ENCODE results near the gene MAP3K12. TPM values are rescaled to one million over a fixed set of nuclear protein-coding genes. Genes with fewer than 3 reads are reported as not detected.

The MAP3K12 gene
- total RNA-seq, 2 donors from 2014 or later: 3.2 to 3.8 TPM

DNA sequence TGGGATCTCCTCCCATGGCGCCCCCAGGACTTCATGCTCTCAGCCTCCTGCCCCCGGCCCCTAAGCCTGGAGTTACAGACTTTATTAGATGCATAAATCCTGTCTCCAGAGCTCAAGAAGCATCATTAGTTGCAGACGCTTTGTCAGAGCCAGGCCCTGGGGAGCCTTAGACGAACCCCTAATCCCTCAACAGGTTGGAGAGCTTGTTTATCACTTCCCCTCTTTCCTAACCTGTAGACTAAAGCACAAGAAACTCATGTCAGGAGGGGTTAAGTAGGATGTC lies 8.3 kb upstream of the MAP3K12 start:
- no peak for DNase-seq
- H3K9me3 ChIP-seq: no peaks in the 10 kb centered on the region
- no peaks in the 10 kb centered on the region for H3K36me3 ChIP-seq
- TF ChIP-seq, protein P1, sequence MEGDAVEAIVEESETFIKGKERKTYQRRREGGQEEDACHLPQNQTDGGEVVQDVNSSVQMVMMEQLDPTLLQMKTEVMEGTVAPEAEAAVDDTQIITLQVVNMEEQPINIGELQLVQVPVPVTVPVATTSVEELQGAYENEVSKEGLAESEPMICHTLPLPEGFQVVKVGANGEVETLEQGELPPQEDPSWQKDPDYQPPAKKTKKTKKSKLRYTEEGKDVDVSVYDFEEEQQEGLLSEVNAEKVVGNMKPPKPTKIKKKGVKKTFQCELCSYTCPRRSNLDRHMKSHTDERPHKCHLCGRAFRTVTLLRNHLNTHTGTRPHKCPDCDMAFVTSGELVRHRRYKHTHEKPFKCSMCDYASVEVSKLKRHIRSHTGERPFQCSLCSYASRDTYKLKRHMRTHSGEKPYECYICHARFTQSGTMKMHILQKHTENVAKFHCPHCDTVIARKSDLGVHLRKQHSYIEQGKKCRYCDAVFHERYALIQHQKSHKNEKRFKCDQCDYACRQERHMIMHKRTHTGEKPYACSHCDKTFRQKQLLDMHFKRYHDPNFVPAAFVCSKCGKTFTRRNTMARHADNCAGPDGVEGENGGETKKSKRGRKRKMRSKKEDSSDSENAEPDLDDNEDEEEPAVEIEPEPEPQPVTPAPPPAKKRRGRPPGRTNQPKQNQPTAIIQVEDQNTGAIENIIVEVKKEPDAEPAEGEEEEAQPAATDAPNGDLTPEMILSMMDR (IDR thresholded peaks at IDR 0.05): no peak
- H3K4me3 ChIP-seq: no peak overlapping the region
- intact Hi-C loops (cut with DNase I): loop anchor here (10.0 kb wide), 2 partner anchors 53 to 173 kb away; partner anchors contain the start of genes PCBP2 and SP7
- no peak overlapping the region for H3K27ac ChIP-seq
- H3K9ac ChIP-seq (ENCODE audit: low read depth in 2 of 2, low read length in 2 of 2): no peak overlapping the region
- peaks cover under 1% of the 10 kb centered on the region for H3K4me1 ChIP-seq
- H3K27me3 ChIP-seq: no peaks in the 10 kb centered on the region

DNA sequence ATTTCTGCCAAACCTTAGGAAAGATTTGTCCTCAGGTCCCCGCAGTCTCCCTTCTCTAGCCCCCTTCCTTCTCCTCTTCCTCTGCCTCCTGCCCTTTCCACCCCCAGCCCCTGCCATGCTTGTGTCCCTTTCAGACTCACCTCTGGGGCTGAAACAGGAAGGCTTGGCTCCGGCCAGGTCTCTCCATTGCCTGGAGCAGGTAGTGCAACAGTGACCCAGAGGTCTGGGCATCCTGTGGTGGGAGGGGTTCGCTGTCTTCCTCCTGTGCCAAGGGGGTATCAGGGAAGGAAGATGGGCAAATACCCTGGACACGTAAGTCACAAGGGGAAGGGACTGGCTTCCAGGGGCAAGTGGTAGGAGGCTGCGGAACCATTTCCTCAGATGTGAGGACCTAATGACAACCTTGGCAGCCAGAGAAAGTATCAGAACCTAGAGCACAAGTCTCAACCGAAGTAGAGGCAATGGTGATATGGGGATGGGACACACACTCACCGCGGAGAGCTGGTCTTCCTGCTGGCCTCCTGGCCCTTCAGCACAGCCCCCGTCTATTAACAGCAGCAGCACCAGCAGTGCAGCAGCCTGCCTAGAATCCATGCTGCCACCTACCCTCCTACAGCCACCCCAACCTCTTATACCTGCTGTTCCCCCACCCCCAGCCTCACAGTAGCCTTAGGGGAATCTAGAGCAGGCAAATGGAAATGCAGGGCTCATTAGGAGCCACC lies 7.8 kb upstream of the MAP3K12 start, which contains the start of gene NPFF:
NPFF (minus strand) TSS at position 604 of the 722 bp plus-strand sequence; CDS start at position 594, 10 bp downstream.
- Histone ChIP-seq H3K4me1 (peaks cover 6% of the 10 kb centered on the region), H3K9me3 (no peaks in the 10 kb centered on the region), H3K9ac (ENCODE audit: low read depth in 2 of 2, low read length in 2 of 2) (no peak within 1 kb of the TSS), H3K36me3 (no peaks in the 10 kb centered on the region), H3K27ac (no peak within 1 kb of the TSS), H3K4me3 (no peak within 1 kb of the TSS), H3K27me3 (no peaks in the 10 kb centered on the region)
- intact Hi-C loops (cut with DNase I): loop anchor here (10.0 kb wide), 2 partner anchors 52 to 172 kb away; partner anchors contain the start of genes PCBP2 and SP7
- TF ChIP-seq, protein P1 (IDR thresholded peaks at IDR 0.05): no peak
- DNase-seq: no peak

DNA sequence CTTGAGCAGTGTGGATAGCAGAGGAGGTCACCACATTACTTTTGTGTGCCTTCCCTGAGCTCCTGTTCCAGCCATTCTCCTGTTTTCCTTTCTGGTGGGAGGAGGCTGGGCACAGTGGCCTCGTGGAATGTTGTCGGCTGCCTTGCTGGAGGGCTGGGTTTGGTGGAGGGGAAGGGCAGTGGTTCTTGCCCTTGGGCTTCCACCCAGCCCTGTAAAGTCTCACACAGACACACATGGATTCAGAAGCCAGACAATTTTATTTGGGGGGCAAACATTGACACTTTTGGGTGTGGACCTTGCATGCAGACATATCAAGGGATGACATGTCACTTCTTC lies 7.2 kb upstream of the MAP3K12 start:
- Histone ChIP-seq H3K36me3 (no peaks in the 10 kb centered on the region), H3K9ac (ENCODE audit: low read depth in 2 of 2, low read length in 2 of 2) (no peak overlapping the region), H3K27me3 (no peaks in the 10 kb centered on the region), H3K9me3 (no peaks in the 10 kb centered on the region), H3K27ac (no peak overlapping the region), H3K4me3 (no peak overlapping the region), H3K4me1 (peaks cover 11% of the 10 kb centered on the region)
- DNase-seq: no peak
- TF ChIP-seq, protein P1 (IDR thresholded peaks at IDR 0.05): no peak
- intact Hi-C loops (cut with DNase I): loop anchor here (10.0 kb wide), 2 partner anchors 52 to 172 kb away; partner anchors contain the start of genes PCBP2 and SP7

DNA sequence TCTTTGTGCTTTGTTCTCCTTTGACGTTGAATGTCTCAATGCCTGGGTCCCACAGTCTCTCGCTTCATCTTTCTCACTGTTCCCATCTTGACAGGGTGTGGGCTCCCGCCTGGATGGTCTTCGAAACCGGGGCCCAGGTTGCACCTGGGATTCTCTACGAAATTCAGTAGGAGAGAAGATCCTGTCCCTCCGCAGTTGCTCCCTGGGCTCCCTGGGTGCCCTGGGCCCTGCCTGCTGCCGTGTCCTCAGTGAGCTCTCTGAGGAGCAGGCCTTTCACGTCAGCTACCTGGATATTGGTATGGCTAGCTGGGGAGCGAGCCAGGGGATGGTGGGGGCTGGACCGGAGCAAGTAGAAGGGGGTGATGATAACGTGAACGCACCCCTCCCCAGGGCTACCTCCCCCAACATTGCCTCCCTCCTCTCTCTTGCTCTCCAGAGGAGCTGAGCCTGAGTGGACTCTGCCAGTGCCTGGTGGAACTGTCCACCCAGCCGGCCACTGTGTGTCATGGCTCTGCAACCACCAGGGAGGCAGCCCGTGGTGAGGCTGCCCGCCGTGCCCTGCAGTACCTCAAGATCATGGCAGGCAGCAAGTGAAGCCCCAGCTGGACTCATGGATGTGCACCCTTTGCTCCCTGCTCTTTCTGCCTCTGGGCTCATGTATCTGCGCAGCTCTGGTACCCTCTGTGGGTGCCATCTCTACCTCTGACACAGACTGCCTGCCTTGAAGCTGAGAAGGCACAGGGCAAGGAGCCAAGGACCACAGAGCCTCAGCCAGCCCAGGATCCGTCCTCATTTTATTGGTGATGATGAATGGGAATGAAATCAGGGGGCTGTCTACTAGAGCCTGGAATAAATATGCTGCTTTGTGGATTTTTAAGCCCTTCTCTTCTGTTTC lies 6.5 kb upstream of the MAP3K12 start:
- no peak for DNase-seq

DNA sequence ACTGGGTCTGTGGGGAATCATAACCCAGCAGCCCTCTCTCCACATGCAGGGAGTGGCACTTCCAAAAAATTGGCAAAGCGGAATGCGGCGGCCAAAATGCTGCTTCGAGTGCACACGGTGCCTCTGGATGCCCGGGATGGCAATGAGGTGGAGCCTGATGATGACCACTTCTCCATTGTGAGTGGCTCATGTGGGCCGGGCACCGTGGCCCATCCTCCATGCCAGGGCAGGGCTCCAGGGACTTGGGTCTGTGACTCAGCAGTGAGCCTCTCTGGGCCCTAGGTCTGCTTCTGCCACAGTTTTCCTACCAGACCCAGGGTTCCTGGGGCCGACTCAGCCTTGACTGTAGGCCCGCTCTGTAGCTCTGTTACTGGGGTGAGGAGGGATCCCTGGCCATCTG lies 5.8 kb upstream of the MAP3K12 start:
- no peaks in the 10 kb centered on the region for H3K36me3 ChIP-seq
- H3K4me3 ChIP-seq: no peak overlapping the region
- H3K9ac ChIP-seq (ENCODE audit: low read depth in 2 of 2, low read length in 2 of 2): no peak overlapping the region
- intact Hi-C loops (cut with DNase I): loop anchor here (10.0 kb wide), 2 partner anchors 50 to 170 kb away; partner anchors contain the start of genes PCBP2 and SP7
- no peaks in the 10 kb centered on the region for H3K9me3 ChIP-seq
- H3K27ac ChIP-seq: no peak overlapping the region
- H3K27me3 ChIP-seq: no peaks in the 10 kb centered on the region
- DNase-seq: no peak
- H3K4me1 ChIP-seq: peaks cover 11% of the 10 kb centered on the region
- TF ChIP-seq, protein P1 (IDR thresholded peaks at IDR 0.05): no peak

More for the DNA sequence above, 6.5 kb upstream of the MAP3K12 start:
- no peak overlapping the region for H3K4me3 ChIP-seq
- TF ChIP-seq, protein P1 (IDR thresholded peaks at IDR 0.05): no peak
- H3K36me3 ChIP-seq: no peaks in the 10 kb centered on the region
- H3K9me3 ChIP-seq: no peaks in the 10 kb centered on the region
- no peaks in the 10 kb centered on the region for H3K27me3 ChIP-seq
- H3K9ac ChIP-seq (ENCODE audit: low read depth in 2 of 2, low read length in 2 of 2): no peak overlapping the region
- intact Hi-C loops (cut with DNase I): loop anchor here (10.0 kb wide), 2 partner anchors 51 to 171 kb away; partner anchors contain the start of genes PCBP2 and SP7
- peaks cover 11% of the 10 kb centered on the region for H3K4me1 ChIP-seq
- H3K27ac ChIP-seq: no peak overlapping the region

All from colonic mucosa (tissue), 4 donors.